SK-N-SH (cell line): ENCODE measurements around the gene SLC17A7. TPM values are rescaled to one million over a fixed set of nuclear protein-coding genes. Genes with fewer than 3 reads are reported as not detected.
"Not testable (repeated sequence)": the region's sequence is repeated elsewhere in the genome, so short reads cannot be mapped to it uniquely, and the experiment has no call there.

ENCODE experiments used
- CTCF ChIA-PET: fragments of 300-600, 350-600 bp; formaldehyde crosslinking; extraction: SDS; loops from one replicate; lab custom pipeline; 2021; lab: Yijun Ruan, JAX
- POLR2A ChIA-PET: fragments of 350-600 bp; sonication (Branson Sonifier 250); formaldehyde crosslinking; extraction: SDS; loops from one replicate; lab custom pipeline; 2020; ENCODE audit warnings: antibody characterized with exemption, inconsistent platforms; lab: Yijun Ruan, JAX
- DNase-seq: peaks from one replicate; pipeline ENCODE4 v3.0.0; 2012
- H2AFZ ChIP-seq: fragments of 200-600 bp; sonication (generic); 2 replicates; pipeline ENCODE4 v1.8.1; 2016; ENCODE audit warnings: antibody characterized with exemption, mild to moderate bottlenecking, low read depth
- H3F3A ChIP-seq: fragments of 200-600 bp; sonication (generic); replicated peaks from 2 replicates; pipeline ENCODE3; 2016; ENCODE audit warnings: antibody characterized with exemption, mild to moderate bottlenecking; ENCODE audit not compliant: insufficient read depth
- H3K27ac ChIP-seq, 2 experiments: fragments of 200-500 bp in 1 of 2; fragments of 200-600 bp in 1 of 2; sonication (Bioruptor generic) in 1 of 2; sonication (generic), shearing (Covaris generic) in 1 of 2; 2 replicates each; pipeline versions ENCODE4 v1.5.1 to v1.6.1; 2014 to 2016; ENCODE audit warnings: low read depth in 2 of 2, inconsistent platforms in 1 of 2, low read length in 1 of 2, mild to moderate bottlenecking in 1 of 2, mixed read lengths in 1 of 2
- H3K27me3 ChIP-seq: fragments of 200-600 bp; sonication (generic), shearing (Covaris generic); 2 replicates; pipeline ENCODE4 v1.6.1; 2016; ENCODE audit warnings: mixed run types; ENCODE audit not compliant: insufficient read depth
- H3K36me3 ChIP-seq, 2 experiments: fragments of 200-500 bp in 1 of 2; fragments of 200-600 bp in 1 of 2; sonication (Bioruptor generic) in 1 of 2; sonication (generic) in 1 of 2; replicated peaks in 1 of 2; 2 replicates each; pipeline versions ENCODE3 to v1.5.1; 2014 to 2016; ENCODE audit warnings: low read length in 1 of 2, mild to moderate bottlenecking in 1 of 2; ENCODE audit not compliant: insufficient read depth in 2 of 2, control insufficient read depth in 1 of 2
- H3K4me1 ChIP-seq, 2 experiments: fragments of 200-500 bp in 1 of 2; fragments of 200-600 bp in 1 of 2; sonication (Bioruptor generic) in 1 of 2; sonication (generic), shearing (Covaris generic) in 1 of 2; 2 replicates each; pipeline versions ENCODE4 v1.5.1 to v1.6.1; 2014 to 2016; ENCODE audit warnings: low read depth in 1 of 2, low read length in 1 of 2, mixed run types in 1 of 2; ENCODE audit not compliant: insufficient read depth in 2 of 2, control insufficient read depth in 1 of 2
- H3K4me2 ChIP-seq: fragments of 200-600 bp; sonication (generic), shearing (Covaris generic); 2 replicates; pipeline ENCODE4 v1.6.1; 2017; ENCODE audit warnings: mixed run types
- H3K4me3 ChIP-seq, 2 experiments: fragments of 200-500 bp in 1 of 2; fragments of 200-600 bp in 1 of 2; sonication (Bioruptor generic) in 1 of 2; sonication (generic), shearing (Covaris generic) in 1 of 2; 2 replicates each; pipeline versions ENCODE4 v1.5.1 to v1.8.1; 2014 to 2016; ENCODE audit warnings: low read depth in 2 of 2, inconsistent platforms in 1 of 2, low read length in 1 of 2, mild to moderate bottlenecking in 1 of 2, mixed read lengths in 1 of 2, moderate library complexity in 1 of 2
- H3K79me2 ChIP-seq: fragments of 200-600 bp; sonication (generic); 2 replicates; pipeline ENCODE4 v1.8.1; 2017; ENCODE audit warnings: mild to moderate bottlenecking; ENCODE audit not compliant: insufficient read depth
- H3K9ac ChIP-seq: fragments of 200-600 bp; sonication (generic); 2 replicates; pipeline ENCODE4 v1.6.1; 2017; ENCODE audit warnings: mixed run types
- H3K9me2 ChIP-seq: fragments of 200-600 bp; sonication (generic); 2 replicates; pipeline ENCODE4 v1.6.1; 2017; ENCODE audit warnings: mixed run types
- H3K9me3 ChIP-seq: fragments of 200-600 bp; sonication (generic); 2 replicates; pipeline ENCODE4 v1.6.1; 2017; ENCODE audit warnings: mixed run types, mild to moderate bottlenecking, moderate library complexity
- H4K20me1 ChIP-seq: fragments of 200-600 bp; sonication (generic); 2 replicates; pipeline ENCODE4 v1.6.1; 2017; ENCODE audit warnings: mild to moderate bottlenecking, mixed run types; ENCODE audit not compliant: insufficient read depth
- EP300 ChIP-seq, 2 experiments: IDR thresholded peaks; 2 replicates each; pipeline versions ENCODE4 v1.4.0 to v1.6.1; 2012; ENCODE audit warnings: borderline replicate concordance in 1 of 2, low read depth in 1 of 2, low read length in 1 of 2
- EZH2phosphoT487 ChIP-seq: fragments of 200-600 bp; sonication (generic); IDR thresholded peaks from 2 replicates; pipeline ENCODE4 v1.6.1; 2017; ENCODE audit warnings: low read depth, mixed run types, mild to moderate bottlenecking, antibody characterized with exemption, moderate library complexity, borderline replicate concordance
- FOSL2 ChIP-seq: IDR thresholded peaks from 2 replicates; pipeline ENCODE4 v1.4.0; 2012; ENCODE audit warnings: low read depth, mild to moderate bottlenecking, moderate library complexity, borderline replicate concordance
- FOXJ3 ChIP-seq: sonication (generic); formaldehyde crosslinking; IDR thresholded peaks from 2 replicates; pipeline ENCODE4 v1.5.1; 2020; ENCODE audit warnings: mild to moderate bottlenecking, missing genetic modification reagents
- GABPA ChIP-seq: IDR thresholded peaks from 2 replicates; pipeline ENCODE4 v1.4.0; 2012; ENCODE audit warnings: low read depth, mild to moderate bottlenecking
- JUND ChIP-seq: IDR thresholded peaks from 2 replicates; pipeline ENCODE4 v1.4.0; 2012
- MAX ChIP-seq: IDR thresholded peaks from 2 replicates; pipeline ENCODE4 v1.4.0; 2012; ENCODE audit warnings: low read depth
- MEF2A ChIP-seq: IDR thresholded peaks from 2 replicates; pipeline ENCODE4 v1.4.0; 2012; ENCODE audit warnings: low read depth, borderline replicate concordance
- POLR2AphosphoS5 ChIP-seq: IDR thresholded peaks from 2 replicates; pipeline ENCODE4 v1.6.1; 2012; ENCODE audit warnings: low read depth, low read length
- TAF1 ChIP-seq: IDR thresholded peaks from 2 replicates; pipeline ENCODE4 v1.6.1; 2012; ENCODE audit warnings: low read depth, mild to moderate bottlenecking, low read length, moderate library complexity, borderline replicate concordance
- TCF12 ChIP-seq: IDR thresholded peaks from 2 replicates; pipeline ENCODE4 v1.4.0; 2012
- TEAD4 ChIP-seq: IDR thresholded peaks from 2 replicates; pipeline ENCODE4 v1.4.0; 2012; ENCODE audit warnings: mild to moderate bottlenecking, borderline replicate concordance; ENCODE audit not compliant: insufficient read depth
- ZBTB33 ChIP-seq: IDR thresholded peaks from 2 replicates; pipeline ENCODE4 v1.4.0; 2012; ENCODE audit warnings: low read depth, borderline replicate concordance
- WGBS: methylation state at CpG from one replicate; pipeline ENCODE4 v1.1.6; 2017; ENCODE audit warnings: low lambda C conversion rate; 5-methylcytosine and 5-hydroxymethylcytosine counted together
- polyA plus RNA-seq, 3 experiments: library from polyadenylated mRNA; depleted of rRNA; stranded (reverse); fragments of >200 nt; gene quantifications; 2 replicates each; pipeline ENCODE4 v1.2.3, GENCODE V29; 2012
- TF ChIP-seq, protein P1 (sequence below): fragments of 150-350 bp; IDR thresholded peaks from 2 replicates; pipeline ENCODE4 v1.6.1; 2016; ENCODE audit warnings: mild to moderate bottlenecking, low read depth, low read length
- TF ChIP-seq, protein P2 (sequence below): fragments of 150-350 bp; IDR thresholded peaks from 2 replicates; pipeline ENCODE4 v1.6.1; 2017; ENCODE audit warnings: antibody characterized with exemption, low read length, low read depth, borderline replicate concordance
- TF ChIP-seq, protein P3 (sequence below): IDR thresholded peaks from 2 replicates; pipeline ENCODE4 v1.4.0; 2012; ENCODE audit warnings: low read depth, borderline replicate concordance
- TF ChIP-seq, protein P4 (sequence below): fragments of 200-600 bp; sonication (generic); IDR thresholded peaks from 2 replicates; pipeline ENCODE4 v1.6.1; 2017; ENCODE audit warnings: antibody characterized with exemption, mild to moderate bottlenecking, moderate library complexity

The SLC17A7 gene
- polyA plus RNA-seq, 1 of the 3 experiments (the other 2 are of a cell fraction): 0.59 TPM

DNA sequence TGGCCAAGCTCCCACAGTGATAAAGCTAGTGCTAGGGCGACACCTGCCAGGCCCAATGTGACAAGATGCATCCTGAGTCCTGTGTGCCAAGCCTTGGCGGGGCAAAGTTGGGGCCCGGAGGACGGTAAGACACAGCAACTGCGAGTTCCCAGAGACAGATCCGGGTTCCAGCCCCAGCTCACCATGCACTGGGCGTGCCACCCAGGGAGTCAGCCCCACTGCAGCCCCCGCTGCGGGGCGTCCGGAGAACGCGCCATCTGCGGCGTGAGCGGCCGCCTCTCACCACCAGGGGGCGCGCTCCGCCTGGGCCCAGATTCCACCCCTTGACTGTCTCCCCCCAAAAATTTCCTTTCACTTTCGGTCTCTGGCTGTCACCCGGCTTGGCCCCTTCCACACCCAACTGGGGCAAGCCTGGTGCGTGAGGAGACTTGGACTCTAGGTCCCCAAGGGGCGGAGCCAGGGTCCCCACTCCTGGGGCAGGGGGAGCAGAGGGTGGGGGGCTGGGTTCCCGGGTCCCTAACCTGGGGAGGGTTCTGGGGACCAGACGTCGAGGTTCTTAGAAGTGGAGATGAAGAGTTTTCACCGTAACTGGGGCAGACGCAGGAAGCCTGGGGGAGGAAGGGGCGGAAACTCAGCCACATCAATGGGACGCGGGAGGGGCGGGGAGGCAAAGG is 32.7 kb upstream of the SLC17A7 start, which contains the start of gene FLT3LG (continued):
- TF ChIP-seq, protein P1, sequence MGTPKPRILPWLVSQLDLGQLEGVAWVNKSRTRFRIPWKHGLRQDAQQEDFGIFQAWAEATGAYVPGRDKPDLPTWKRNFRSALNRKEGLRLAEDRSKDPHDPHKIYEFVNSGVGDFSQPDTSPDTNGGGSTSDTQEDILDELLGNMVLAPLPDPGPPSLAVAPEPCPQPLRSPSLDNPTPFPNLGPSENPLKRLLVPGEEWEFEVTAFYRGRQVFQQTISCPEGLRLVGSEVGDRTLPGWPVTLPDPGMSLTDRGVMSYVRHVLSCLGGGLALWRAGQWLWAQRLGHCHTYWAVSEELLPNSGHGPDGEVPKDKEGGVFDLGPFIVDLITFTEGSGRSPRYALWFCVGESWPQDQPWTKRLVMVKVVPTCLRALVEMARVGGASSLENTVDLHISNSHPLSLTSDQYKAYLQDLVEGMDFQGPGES: no peak
- TF ChIP-seq FOSL2 (no peak), TEAD4 (no peak), FOXJ3 (CRISPR knock-in tag) (no peak), MEF2A (no peak), MAX (peak; percentile 63; the same call in 1 of the 2 replicates), TCF12 (no peak), POLR2AphosphoS5 (peak; percentile 32; the same call in 1 of the 2 replicates)
- TF ChIP-seq, protein P2, sequence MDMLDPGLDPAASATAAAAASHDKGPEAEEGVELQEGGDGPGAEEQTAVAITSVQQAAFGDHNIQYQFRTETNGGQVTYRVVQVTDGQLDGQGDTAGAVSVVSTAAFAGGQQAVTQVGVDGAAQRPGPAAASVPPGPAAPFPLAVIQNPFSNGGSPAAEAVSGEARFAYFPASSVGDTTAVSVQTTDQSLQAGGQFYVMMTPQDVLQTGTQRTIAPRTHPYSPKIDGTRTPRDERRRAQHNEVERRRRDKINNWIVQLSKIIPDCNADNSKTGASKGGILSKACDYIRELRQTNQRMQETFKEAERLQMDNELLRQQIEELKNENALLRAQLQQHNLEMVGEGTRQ: no peak

- DNase-seq, H3K79me2 ChIP-seq, H3K9me2 ChIP-seq, H4K20me1 ChIP-seq, H3K36me3 ChIP-seq, H3K27ac ChIP-seq, H3K9me3 ChIP-seq, POLR2A ChIA-PET, H3F3A ChIP-seq, H3K27me3 ChIP-seq, H3K4me1 ChIP-seq: not testable (repeated sequence)
- Histone ChIP-seq H3K9ac (peak overlapping the region; percentile 85; the same call in 1 of the 2 replicates), H3K4me3 (peak overlapping the region; percentile 46 to 84), H3K4me2 (peak overlapping the region; percentile 85), H2AFZ (peak overlapping the region; percentile 94; the same call in 1 of the 2 replicates)
- CTCF ChIA-PET: interaction anchor here (0.5 to 2.6 kb wide), 22 partner anchors 9 to 97 kb away, joined by 3 to 16 read pairs (median 4); partner anchors contain the start of genes ALDH16A1, RPL13A and RPS11
- WGBS: 83% methylated on average over 9 of the region's 9 CpGs
These were observed 32.2 kb upstream of the SLC17A7 start for GRCh38 chr19:49473501-49473867.

DNA sequence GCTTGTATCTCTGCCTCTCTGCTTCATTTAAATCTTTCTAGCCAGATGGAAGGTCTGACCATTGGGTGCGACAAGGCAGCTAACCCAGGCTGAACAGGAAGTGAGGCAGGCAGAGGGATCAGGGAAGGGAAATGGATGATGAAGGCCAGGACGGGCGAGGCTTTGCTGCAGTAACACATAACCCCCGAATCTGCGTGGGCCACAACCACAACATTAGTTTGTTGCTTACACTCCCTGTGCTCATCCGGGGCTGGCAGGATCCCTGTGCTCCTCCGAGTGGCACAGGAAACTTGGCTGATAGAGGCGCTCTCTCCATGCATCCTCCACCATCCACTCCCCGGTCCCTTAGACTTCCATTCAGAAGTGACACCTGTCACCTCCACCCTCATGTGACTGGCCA is 31.6 kb upstream of the SLC17A7 start:
- H3K27ac ChIP-seq: no peak overlapping the region
- H3K9me2 ChIP-seq: no peaks in the 10 kb centered on the region
- no peaks in the 10 kb centered on the region for H4K20me1 ChIP-seq
- DNase-seq: no peak
- POLR2A ChIA-PET: no interaction called here
- no peak overlapping the region for H2AFZ ChIP-seq
- no peak overlapping the region for H3K4me2 ChIP-seq
- no peaks in the 10 kb centered on the region for H3K79me2 ChIP-seq
- no peaks in the 10 kb centered on the region for H3K9me3 ChIP-seq
- peaks cover 3% of the 10 kb centered on the region for H3F3A ChIP-seq
- 80% methylated on average over 8 of the region's 9 CpGs for WGBS
- H3K9ac ChIP-seq: no peak overlapping the region
- H3K4me3 ChIP-seq: no peak overlapping the region
- peaks cover 0 to 5% of the 10 kb centered on the region in 2 experiments; a peak in 2 of 4 replicates for H3K4me1 ChIP-seq
- H3K27me3 ChIP-seq: no peaks in the 10 kb centered on the region
- H3K36me3 ChIP-seq: no peaks in the 10 kb centered on the region
- CTCF ChIA-PET: interaction anchor here (0.9 to 2.6 kb wide), 13 partner anchors 8 to 98 kb away, joined by 3 to 16 read pairs (median 7); partner anchors contain the start of genes ALDH16A1, RPL13A and RPS11
- TF ChIP-seq FOSL2 (no peak), EZH2phosphoT487 (no peak), JUND (no peak), TCF12 (no peak), ZBTB33 (no peak), EP300 (IDR thresholded peaks at IDR 0.05; ENCODE audit: borderline replicate concordance in 1 of 2, low read depth in 1 of 2, low read length in 1 of 2) (no peak), GABPA (no peak), TAF1 (no peak), TEAD4 (no peak)
- TF ChIP-seq, protein P3, sequence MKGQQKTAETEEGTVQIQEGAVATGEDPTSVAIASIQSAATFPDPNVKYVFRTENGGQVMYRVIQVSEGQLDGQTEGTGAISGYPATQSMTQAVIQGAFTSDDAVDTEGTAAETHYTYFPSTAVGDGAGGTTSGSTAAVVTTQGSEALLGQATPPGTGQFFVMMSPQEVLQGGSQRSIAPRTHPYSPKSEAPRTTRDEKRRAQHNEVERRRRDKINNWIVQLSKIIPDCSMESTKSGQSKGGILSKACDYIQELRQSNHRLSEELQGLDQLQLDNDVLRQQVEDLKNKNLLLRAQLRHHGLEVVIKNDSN: no peak
- TF ChIP-seq, protein P4, sequence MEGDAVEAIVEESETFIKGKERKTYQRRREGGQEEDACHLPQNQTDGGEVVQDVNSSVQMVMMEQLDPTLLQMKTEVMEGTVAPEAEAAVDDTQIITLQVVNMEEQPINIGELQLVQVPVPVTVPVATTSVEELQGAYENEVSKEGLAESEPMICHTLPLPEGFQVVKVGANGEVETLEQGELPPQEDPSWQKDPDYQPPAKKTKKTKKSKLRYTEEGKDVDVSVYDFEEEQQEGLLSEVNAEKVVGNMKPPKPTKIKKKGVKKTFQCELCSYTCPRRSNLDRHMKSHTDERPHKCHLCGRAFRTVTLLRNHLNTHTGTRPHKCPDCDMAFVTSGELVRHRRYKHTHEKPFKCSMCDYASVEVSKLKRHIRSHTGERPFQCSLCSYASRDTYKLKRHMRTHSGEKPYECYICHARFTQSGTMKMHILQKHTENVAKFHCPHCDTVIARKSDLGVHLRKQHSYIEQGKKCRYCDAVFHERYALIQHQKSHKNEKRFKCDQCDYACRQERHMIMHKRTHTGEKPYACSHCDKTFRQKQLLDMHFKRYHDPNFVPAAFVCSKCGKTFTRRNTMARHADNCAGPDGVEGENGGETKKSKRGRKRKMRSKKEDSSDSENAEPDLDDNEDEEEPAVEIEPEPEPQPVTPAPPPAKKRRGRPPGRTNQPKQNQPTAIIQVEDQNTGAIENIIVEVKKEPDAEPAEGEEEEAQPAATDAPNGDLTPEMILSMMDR: no peak
